ENCODE measurements around the gene ATG10.

DNA sequence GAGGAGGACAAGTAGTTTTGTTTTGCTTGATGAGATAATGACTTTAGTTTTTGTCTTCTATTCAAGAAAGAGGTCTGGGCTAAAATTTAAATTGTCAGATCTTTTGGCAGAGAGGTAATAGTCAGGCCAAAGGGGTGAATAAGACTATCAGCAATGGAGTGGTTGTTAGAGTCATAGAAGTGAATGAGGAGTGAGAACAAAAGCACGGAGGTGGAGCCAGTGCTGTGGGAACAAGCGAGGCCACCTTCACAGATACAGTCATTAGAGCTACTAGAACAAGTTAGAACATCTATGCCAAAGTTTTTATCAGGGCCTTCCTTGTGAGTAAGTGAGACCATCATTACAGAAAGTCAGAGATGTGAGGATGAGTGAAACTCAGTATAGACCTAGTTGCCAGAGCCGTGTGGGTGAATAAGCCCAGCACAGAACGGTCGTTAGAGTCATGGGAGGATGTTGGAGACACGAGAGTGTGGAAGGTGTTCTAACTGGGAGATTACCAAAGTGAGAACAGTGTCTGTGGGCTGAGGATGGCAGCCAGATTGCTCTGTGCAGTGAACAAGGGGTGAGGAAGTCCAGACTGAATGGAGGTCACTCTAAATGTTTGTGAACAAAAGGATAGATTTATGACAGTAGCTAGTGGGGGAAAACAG, 171.2 kb downstream of the ATG10 start:
- TF ChIP-seq, protein P1, sequence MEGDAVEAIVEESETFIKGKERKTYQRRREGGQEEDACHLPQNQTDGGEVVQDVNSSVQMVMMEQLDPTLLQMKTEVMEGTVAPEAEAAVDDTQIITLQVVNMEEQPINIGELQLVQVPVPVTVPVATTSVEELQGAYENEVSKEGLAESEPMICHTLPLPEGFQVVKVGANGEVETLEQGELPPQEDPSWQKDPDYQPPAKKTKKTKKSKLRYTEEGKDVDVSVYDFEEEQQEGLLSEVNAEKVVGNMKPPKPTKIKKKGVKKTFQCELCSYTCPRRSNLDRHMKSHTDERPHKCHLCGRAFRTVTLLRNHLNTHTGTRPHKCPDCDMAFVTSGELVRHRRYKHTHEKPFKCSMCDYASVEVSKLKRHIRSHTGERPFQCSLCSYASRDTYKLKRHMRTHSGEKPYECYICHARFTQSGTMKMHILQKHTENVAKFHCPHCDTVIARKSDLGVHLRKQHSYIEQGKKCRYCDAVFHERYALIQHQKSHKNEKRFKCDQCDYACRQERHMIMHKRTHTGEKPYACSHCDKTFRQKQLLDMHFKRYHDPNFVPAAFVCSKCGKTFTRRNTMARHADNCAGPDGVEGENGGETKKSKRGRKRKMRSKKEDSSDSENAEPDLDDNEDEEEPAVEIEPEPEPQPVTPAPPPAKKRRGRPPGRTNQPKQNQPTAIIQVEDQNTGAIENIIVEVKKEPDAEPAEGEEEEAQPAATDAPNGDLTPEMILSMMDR (IDR thresholded peaks at IDR 0.05), result no peak
- TF ChIP-seq POLR2AphosphoS5 (IDR thresholded peaks at IDR 0.05), result no peak
- TF ChIP-seq POLR2A (IDR thresholded peaks at IDR 0.05), result no peak

All from prostate gland (tissue), 2 donors.